HG03159 (cell line): ENCODE measurements around the gene LRPAP1.
"Not testable (repeated sequence)": the region's sequence is repeated elsewhere in the genome, so short reads cannot be mapped to it uniquely, and the experiment has no call there.

Experiments
- ATAC-seq: cut with Tn5 transposase; IDR thresholded peaks from one replicate; pipeline ENCODE4 v1.9.1; 2021; ENCODE audit warnings: mild to moderate bottlenecking, moderate library complexity; ENCODE audit not compliant: unreplicated experiment

The LRPAP1 gene

DNA sequence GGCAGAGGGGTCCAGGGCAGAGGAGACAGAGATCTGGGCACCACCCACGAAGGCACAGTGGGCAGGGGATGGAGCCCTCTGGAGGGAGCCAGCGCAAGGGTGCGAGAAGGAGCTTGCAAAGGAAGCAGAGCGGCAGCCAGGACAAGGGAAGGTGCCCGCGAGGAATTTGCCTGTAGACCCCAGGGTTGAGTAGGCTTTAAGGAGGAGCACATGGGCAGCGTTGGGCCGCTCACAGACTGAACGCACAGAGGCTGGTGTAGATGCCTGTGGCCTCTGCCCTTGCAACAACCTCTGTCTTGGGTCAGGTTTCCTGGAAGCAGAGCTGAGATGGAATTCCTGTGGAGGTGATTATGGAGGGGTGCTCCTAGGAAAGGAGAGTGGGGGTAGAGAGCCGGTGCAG lies 3.6 kb upstream of the LRPAP1 start:
- ATAC-seq, result not testable (repeated sequence)

- ATAC-seq, result no peak
Measured at GRCh38 chr4:3533423-3533820, 1.2 kb upstream of the LRPAP1 start.

- no peak for ATAC-seq
Measured at GRCh38 chr4:3532751-3533422, 665 bp upstream of the LRPAP1 start.

GRCh38 chr4:3531318-3531878 lies 824 bp downstream of the LRPAP1 start:
- ATAC-seq, result no peak

GRCh38 chr4:3530663-3531254 lies 1.5 kb downstream of the LRPAP1 start:
- ATAC-seq, result no peak

GRCh38 chr4:3530051-3530450 lies 2.2 kb downstream of the LRPAP1 start:
- ATAC-seq, result no peak

- no peak for ATAC-seq
Measured at GRCh38 chr4:3529363-3529762, 2.9 kb downstream of the LRPAP1 start.

DNA sequence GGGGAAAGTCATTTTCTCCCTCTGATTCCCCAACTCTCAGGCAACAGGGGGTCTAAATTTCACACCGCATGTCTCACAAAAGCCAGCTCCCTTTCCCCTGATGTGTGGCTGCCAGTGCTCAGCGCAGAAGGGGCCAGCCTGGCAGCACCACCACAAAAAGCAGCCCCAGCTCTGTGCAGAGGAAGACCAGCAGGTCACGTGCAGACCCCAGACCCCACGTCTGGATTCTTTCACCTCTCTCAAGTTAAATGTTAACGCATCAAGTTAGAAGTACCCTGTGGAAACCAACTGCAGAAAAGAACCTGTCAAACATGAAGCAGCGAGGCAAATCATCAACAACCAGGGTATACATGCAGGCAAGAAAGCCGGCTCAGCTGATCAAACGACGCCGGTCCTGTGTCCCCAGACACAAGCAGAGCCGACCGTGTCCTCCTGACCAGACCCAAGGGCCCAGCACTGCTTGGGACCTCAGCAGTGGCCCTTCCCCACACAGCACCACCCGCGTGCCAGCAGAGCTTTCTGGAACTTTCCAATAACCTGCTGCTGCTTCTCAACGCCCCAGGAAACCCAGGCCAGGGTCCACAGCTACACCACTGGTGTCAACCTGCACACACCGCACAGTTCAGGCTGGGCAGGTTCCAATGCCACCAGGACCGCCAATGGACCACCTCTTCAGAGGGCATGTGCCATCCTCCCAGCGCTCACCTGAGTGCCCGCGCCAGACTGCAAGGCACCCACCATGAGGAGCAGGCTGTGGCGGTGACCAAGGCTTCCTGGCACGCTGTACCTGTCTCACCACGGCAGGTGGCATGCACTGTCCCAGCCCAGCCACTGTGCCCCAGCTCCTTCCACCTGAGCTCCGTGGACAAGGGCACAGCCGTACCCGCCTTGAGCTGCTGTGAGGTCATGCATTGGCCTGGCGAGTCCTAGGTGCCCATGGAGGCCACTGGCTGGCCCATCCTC lies 4.0 kb downstream of the LRPAP1 start:
- no peak for ATAC-seq

GRCh38 chr4:3527101-3527913 lies 4.9 kb downstream of the LRPAP1 start:
- ATAC-seq, result no peak

GRCh38 chr4:3526456-3526855 lies 5.8 kb downstream of the LRPAP1 start:
- ATAC-seq, result no peak

GRCh38 chr4:3525532-3526430 lies 6.4 kb downstream of the LRPAP1 start:
- ATAC-seq, result no peak

- ATAC-seq, result no peak
Measured at GRCh38 chr4:3524920-3525319, 7.3 kb downstream of the LRPAP1 start.

- ATAC-seq, result no peak
Measured at GRCh38 chr4:3524349-3524748, 7.9 kb downstream of the LRPAP1 start.

GRCh38 chr4:3523628-3524221 lies 8.5 kb downstream of the LRPAP1 start:
- ATAC-seq, result no peak

- ATAC-seq, result no peak
Measured at GRCh38 chr4:3523146-3523627, 9.0 kb downstream of the LRPAP1 start.

DNA sequence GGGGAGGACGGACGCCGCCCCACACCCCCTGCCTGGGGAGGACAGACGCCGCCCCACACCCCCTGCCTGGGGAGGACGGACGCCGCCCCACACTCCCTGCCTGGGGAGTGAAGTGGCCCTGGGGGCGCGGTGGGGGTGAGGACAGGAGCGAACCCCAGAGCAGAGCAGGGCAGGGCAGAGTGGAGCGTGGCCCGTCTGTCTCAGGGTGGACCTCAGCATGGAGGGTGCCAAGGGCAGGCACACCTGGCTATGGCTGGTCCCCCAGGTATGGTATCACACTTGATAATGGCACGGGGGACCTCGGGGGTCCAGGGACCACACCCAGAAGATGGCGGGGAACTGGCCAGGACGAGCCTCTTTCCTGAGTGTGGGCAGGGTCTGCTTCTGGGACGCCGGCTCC lies 9.6 kb downstream of the LRPAP1 start:
- ATAC-seq, result no peak

- no peak for ATAC-seq
Measured at GRCh38 chr4:3522326-3522640, 9.9 kb downstream of the LRPAP1 start.

DNA sequence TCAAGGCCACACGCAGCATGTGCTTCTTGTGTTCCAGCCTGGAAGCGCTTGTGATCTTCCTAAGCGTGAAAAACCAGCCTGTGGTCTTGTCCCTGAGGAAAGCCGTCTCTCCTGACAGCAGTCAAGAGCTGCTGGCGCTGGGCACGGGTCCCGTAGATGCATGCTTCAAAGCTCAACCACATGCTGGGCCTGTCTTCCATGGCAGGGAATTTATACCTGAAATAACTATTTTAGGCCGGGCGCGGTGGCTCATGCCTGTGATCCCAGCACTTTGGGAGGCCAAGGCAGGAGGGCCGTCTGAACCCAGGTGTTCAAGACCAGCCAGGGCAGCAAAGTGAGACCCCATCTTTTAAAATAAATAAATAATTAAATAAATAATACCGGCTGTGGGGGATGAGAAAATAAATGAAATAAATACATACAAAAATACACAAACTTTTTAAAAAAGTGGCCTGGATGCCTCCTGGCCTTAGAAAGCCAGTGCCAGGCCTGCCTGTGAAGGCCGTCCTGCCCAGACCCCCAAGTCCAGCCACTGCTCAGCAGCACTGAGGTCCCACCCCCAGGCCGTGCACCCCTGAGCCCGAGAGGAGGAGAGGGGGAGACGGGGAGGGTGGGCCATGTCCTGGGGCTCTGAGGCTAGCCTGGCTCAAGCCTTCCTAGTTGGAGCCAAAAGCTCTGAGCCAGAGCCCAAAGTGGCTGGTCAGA lies 10.4 kb downstream of the LRPAP1 start:
- no peak for ATAC-seq
